ENCODE data around the gene UBR3. TPM values are rescaled to one million over a fixed set of nuclear protein-coding genes. Genes with fewer than 3 reads are reported as not detected.
"Not testable (repeated sequence)": the region's sequence is repeated elsewhere in the genome, so short reads cannot be mapped to it uniquely, and the experiment has no call there.

The UBR3 gene
- 7.6 and 15.3 TPM in 2 replicates for total RNA-seq (2014; rRNA removed; shearing (Covaris generic))

- peak; percentile 87 for DNase-seq (ENCODE audit: low read depth)
These were observed at the start of gene UBR3 for GRCh38 chr2:169827272-169828140. TSS of gene UBR3 (plus strand) at chr2:169827454. CDS start at chr2:169827508, 54 bp downstream.

GRCh38 chr2:169778446-169778845 is 48.8 kb upstream of the UBR3 start:
- DNase-seq (ENCODE audit: low read depth) = no peak

GRCh38 chr2:169781249-169782013 is 45.8 kb upstream of the UBR3 start:
- no peak for DNase-seq (ENCODE audit: low read depth)

GRCh38 chr2:169782513-169782912 is 44.7 kb upstream of the UBR3 start:
- DNase-seq (ENCODE audit: low read depth) = no peak

- DNase-seq (ENCODE audit: low read depth) = no peak
These were observed 36.7 kb upstream of the UBR3 start for GRCh38 chr2:169790581-169790980.

- DNase-seq (ENCODE audit: low read depth) = no peak
These were observed 32.1 kb upstream of the UBR3 start for GRCh38 chr2:169795181-169795580.

- no peak for DNase-seq (ENCODE audit: low read depth)
These were observed 30.8 kb upstream of the UBR3 start for GRCh38 chr2:169796441-169796840.

GRCh38 chr2:169797601-169798000 is 29.7 kb upstream of the UBR3 start:
- DNase-seq (ENCODE audit: low read depth) = no peak

GRCh38 chr2:169798397-169798717 is 28.9 kb upstream of the UBR3 start:
- DNase-seq (ENCODE audit: low read depth) = no peak

GRCh38 chr2:169798718-169799592 is 28.3 kb upstream of the UBR3 start, which contains the start of gene SSB:
TSS of gene SSB (plus strand) at chr2:169798871. CDS start at chr2:169800961, 2,090 bp downstream.
- DNase-seq (ENCODE audit: low read depth) = peak; percentile 93

- DNase-seq (ENCODE audit: low read depth) = no peak
These were observed 23.8 kb upstream of the UBR3 start for GRCh38 chr2:169803480-169803879.

- DNase-seq (ENCODE audit: low read depth) = no peak
These were observed 20.7 kb upstream of the UBR3 start for GRCh38 chr2:169806586-169806985.

GRCh38 chr2:169808221-169808620 is 19.0 kb upstream of the UBR3 start:
- no peak for DNase-seq (ENCODE audit: low read depth)

- peak; percentile 80 for DNase-seq (ENCODE audit: low read depth)
These were observed 11.4 kb upstream of the UBR3 start for GRCh38 chr2:169815849-169816248.

- DNase-seq (ENCODE audit: low read depth) = not testable (repeated sequence)
These were observed 10.3 kb upstream of the UBR3 start for GRCh38 chr2:169816961-169817360.

GRCh38 chr2:169817369-169817768 is 9.9 kb upstream of the UBR3 start:
- DNase-seq (ENCODE audit: low read depth) = not testable (repeated sequence)

GRCh38 chr2:169818241-169818640 is 9.0 kb upstream of the UBR3 start:
- peak; percentile 31 for DNase-seq (ENCODE audit: low read depth)

GRCh38 chr2:169819106-169819505 is 8.1 kb upstream of the UBR3 start:
- no peak for DNase-seq (ENCODE audit: low read depth)

GRCh38 chr2:169820101-169820500 is 7.2 kb upstream of the UBR3 start:
- peak; percentile 72 for DNase-seq (ENCODE audit: low read depth)

GRCh38 chr2:169822036-169822435 is 5.2 kb upstream of the UBR3 start:
- no peak for DNase-seq (ENCODE audit: low read depth)

- DNase-seq (ENCODE audit: low read depth) = peak; percentile 22
These were observed 4.4 kb upstream of the UBR3 start for GRCh38 chr2:169822785-169823392.
